OCI-LY1 (cell line): ENCODE results near the gene MSRB3.

Source experiments
- H2AFZ ChIP-seq: fragments of 200-600 bp; sonication (generic), shearing (Covaris generic); 2 replicates; pipeline ENCODE4 v1.6.0; 2014; ENCODE audit warnings: antibody characterized with exemption, mild to moderate bottlenecking, low read length
- H3F3A ChIP-seq: fragments of 200-600 bp; sonication (generic), shearing (Covaris generic); 2 replicates; pipeline ENCODE4 v1.6.0; 2014; ENCODE audit warnings: mild to moderate bottlenecking, antibody characterized with exemption, low read length, moderate library complexity; ENCODE audit not compliant: insufficient read depth
- H3K27ac ChIP-seq: fragments of 200-600 bp; sonication (generic); 2 replicates; pipeline ENCODE4 v1.5.1; 2014; ENCODE audit warnings: low read length, mixed run types, mild to moderate bottlenecking, low read depth; ENCODE audit not compliant: poor library complexity, severe bottlenecking
- H3K27me3 ChIP-seq: fragments of 200-600 bp; sonication (generic); 2 replicates; pipeline ENCODE4 v1.6.0; 2014; ENCODE audit warnings: antibody characterized with exemption, mild to moderate bottlenecking, low read length, moderate library complexity; ENCODE audit not compliant: insufficient read depth
- H3K36me3 ChIP-seq: fragments of 200-600 bp; sonication (generic); 2 replicates; pipeline ENCODE4 v1.6.1; 2014; ENCODE audit warnings: mild to moderate bottlenecking, antibody characterized with exemption, low read length, moderate library complexity, mixed read lengths; ENCODE audit not compliant: insufficient read depth
- H3K4me1 ChIP-seq: fragments of 200-600 bp; sonication (generic); 2 replicates; pipeline ENCODE4 v1.5.1; 2014; ENCODE audit warnings: mild to moderate bottlenecking, low read length, moderate library complexity; ENCODE audit not compliant: insufficient read depth, severe bottlenecking
- H3K4me2 ChIP-seq: fragments of 200-600 bp; sonication (generic), shearing (Covaris generic); 2 replicates; pipeline ENCODE4 v1.6.1; 2014; ENCODE audit warnings: low read length
- H3K4me3 ChIP-seq: fragments of 200-600 bp; sonication (generic); 2 replicates; pipeline ENCODE4 v1.5.1; 2014; ENCODE audit warnings: low read length, low read depth, mild to moderate bottlenecking, mixed read lengths; ENCODE audit not compliant: poor library complexity, severe bottlenecking
- H3K79me2 ChIP-seq: fragments of 200-600 bp; shearing (Covaris generic); 2 replicates; pipeline ENCODE4 v1.6.1; 2016; ENCODE audit warnings: mixed run types, low read length, mixed read lengths; ENCODE audit not compliant: insufficient read depth
- H3K9ac ChIP-seq: fragments of 200-600 bp; sonication (generic), shearing (Covaris generic); 2 replicates; pipeline ENCODE4 v1.6.1; 2014; ENCODE audit warnings: mild to moderate bottlenecking, low read length, mixed read lengths
- H3K9me2 ChIP-seq: fragments of 200-600 bp; sonication (generic), shearing (Covaris generic); 2 replicates; pipeline ENCODE4 v1.6.1; 2014; ENCODE audit warnings: low read depth, mild to moderate bottlenecking, low read length, mixed read lengths
- H3K9me3 ChIP-seq: fragments of 200-600 bp; shearing (Covaris generic); 2 replicates; pipeline ENCODE4 v1.6.1; 2014; ENCODE audit warnings: low read length, mixed read lengths
- H4K20me1 ChIP-seq: fragments of 200-600 bp; sonication (generic), shearing (Covaris generic); 2 replicates; pipeline ENCODE4 v1.6.0; 2016; ENCODE audit warnings: mild to moderate bottlenecking, low read length; ENCODE audit not compliant: insufficient read depth
- CTCF ChIP-seq: fragments of 200-600 bp; sonication (generic), shearing (Covaris generic); IDR thresholded peaks from 2 replicates; pipeline ENCODE4 v1.5.1; 2017; ENCODE audit warnings: mild to moderate bottlenecking, antibody characterized with exemption, low read length, moderate library complexity, mixed read lengths
- EZH2 ChIP-seq: fragments of 200-600 bp; sonication (generic), shearing (Covaris generic); IDR thresholded peaks from 2 replicates; pipeline ENCODE4 v1.8.0; 2017; ENCODE audit warnings: borderline replicate concordance, mixed run types, mild to moderate bottlenecking, antibody characterized with exemption, low read length, moderate library complexity, mixed read lengths

MSRB3 gene

GRCh38 chr12:65463082-65463481 is 184.6 kb downstream of the MSRB3 start:
- Histone ChIP-seq H3K36me3 (no peaks in the 10 kb centered on the region), H3K4me3 (no peak overlapping the region), H4K20me1 (no peaks in the 10 kb centered on the region), H3K27ac (no peak overlapping the region), H2AFZ (no peak overlapping the region), H3K4me1 (no peaks in the 10 kb centered on the region), H3K9me3 (no peaks in the 10 kb centered on the region), H3F3A (no peaks in the 10 kb centered on the region), H3K4me2 (no peak overlapping the region), H3K9ac (no peak overlapping the region), H3K9me2 (no peaks in the 10 kb centered on the region), H3K27me3 (no peaks in the 10 kb centered on the region), H3K79me2 (no peaks in the 10 kb centered on the region)
- TF ChIP-seq EZH2: no peak
- TF ChIP-seq CTCF: no peak

GRCh38 chr12:65463611-65464010 is 185.1 kb downstream of the MSRB3 start:
- H2AFZ ChIP-seq: no peak overlapping the region
- no peaks in the 10 kb centered on the region for H3F3A ChIP-seq
- TF ChIP-seq CTCF (no peak), EZH2 (no peak)
- H3K9ac ChIP-seq: no peak overlapping the region
- H3K4me1 ChIP-seq: no peaks in the 10 kb centered on the region
- no peak overlapping the region for H3K27ac ChIP-seq
- no peaks in the 10 kb centered on the region for H3K9me2 ChIP-seq
- no peaks in the 10 kb centered on the region for H3K27me3 ChIP-seq
- H3K4me2 ChIP-seq: no peak overlapping the region
- no peaks in the 10 kb centered on the region for H3K36me3 ChIP-seq
- no peaks in the 10 kb centered on the region for H3K9me3 ChIP-seq
- no peaks in the 10 kb centered on the region for H3K79me2 ChIP-seq
- no peaks in the 10 kb centered on the region for H4K20me1 ChIP-seq
- no peak overlapping the region for H3K4me3 ChIP-seq

GRCh38 chr12:65464930-65465329 is 186.4 kb downstream of the MSRB3 start:
- H3K4me2 ChIP-seq: no peak overlapping the region
- no peaks in the 10 kb centered on the region for H3K79me2 ChIP-seq

More at GRCh38 chr12:65464930-65465329, 186.4 kb downstream of the MSRB3 start:
- H3K27me3 ChIP-seq: no peaks in the 10 kb centered on the region
- no peak overlapping the region for H3K27ac ChIP-seq
- no peaks in the 10 kb centered on the region for H3K36me3 ChIP-seq
- no peaks in the 10 kb centered on the region for H3K4me1 ChIP-seq
- H3K9me3 ChIP-seq: no peaks in the 10 kb centered on the region
- H3K9me2 ChIP-seq: no peaks in the 10 kb centered on the region
- TF ChIP-seq EZH2 (no peak), CTCF (no peak)
- H4K20me1 ChIP-seq: no peaks in the 10 kb centered on the region
- no peak overlapping the region for H2AFZ ChIP-seq
- H3K9ac ChIP-seq: no peak overlapping the region
- H3K4me3 ChIP-seq: no peak overlapping the region
- H3F3A ChIP-seq: no peaks in the 10 kb centered on the region
